ENCODE data around the gene NANP. TPM values are rescaled to one million over a fixed set of nuclear protein-coding genes. Genes with fewer than 3 reads are reported as not detected.
"Not testable (repeated sequence)": the region's sequence is repeated elsewhere in the genome, so short reads cannot be mapped to it uniquely, and the experiment has no call there.

Gene NANP
- total and polyA plus RNA-seq, 2 of the 4 experiments (the other 2 are of a cell fraction), result 4.9 to 7.2 TPM

DNA sequence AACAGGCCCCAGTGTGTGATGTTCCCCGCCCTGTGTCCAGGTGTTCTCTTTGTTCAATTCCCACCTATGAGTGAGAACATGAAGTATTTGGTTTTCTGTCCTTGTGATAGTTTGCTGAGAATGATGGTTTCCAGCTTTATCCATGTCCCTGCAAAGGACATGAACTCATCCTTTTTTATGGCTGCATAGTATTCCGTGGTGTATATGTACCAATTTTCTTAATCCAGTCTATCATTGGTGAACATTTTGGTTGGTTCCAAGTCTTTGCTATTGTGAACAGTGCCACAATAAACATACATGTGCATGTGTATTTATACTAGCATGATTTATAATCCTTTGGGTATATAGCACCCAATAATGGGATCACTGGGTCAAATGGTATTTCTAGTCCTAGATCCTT lies 6.8 kb upstream of the NANP start:
- H3K9me1 ChIP-seq (ENCODE audit: insufficient read depth, low read length); CTCF ChIA-PET: not testable (repeated sequence)

More for the DNA sequence above, 6.8 kb upstream of the NANP start:
- H3K23ac ChIP-seq (ENCODE audit: low read depth, low read length); H3K4ac ChIP-seq (ENCODE audit: low read depth, low read length); H2BK120ac ChIP-seq (ENCODE audit: low read depth, low read length); in situ Hi-C loops (cut with MboI; ENCODE audit: low sequenced_read_pairs); H3K9ac ChIP-seq (ENCODE audit: low read depth, low read length); H2AFZ ChIP-seq (replicated peaks; ENCODE audit: low read length, poor library complexity); H3K79me1 ChIP-seq (ENCODE audit: low read depth in 1 of 2, low read length in 2 of 2); H3K36me3 ChIP-seq (ENCODE audit: control insufficient read depth, insufficient read depth, low read length); H3K56ac ChIP-seq (ENCODE audit: extremely low read depth, insufficient read depth, low read length); H3K27ac ChIP-seq (ENCODE audit: insufficient read depth, low read length); H3K4me2 ChIP-seq (ENCODE audit: low read depth, low read length); POLR2A ChIA-PET (ENCODE audit: unreplicated experiment); H2AK9ac ChIP-seq (replicated peaks; ENCODE audit: low read depth, low read length, poor library complexity); H4K5ac ChIP-seq (ENCODE audit: low read depth, low read length); H3K4me3 ChIP-seq (ENCODE audit: insufficient read depth, low read depth, low read length); intact Hi-C loops (cut with micrococcal nuclease); H3K27me3 ChIP-seq (ENCODE audit: control insufficient read depth, insufficient read depth, low read length); H3K4me1 ChIP-seq (ENCODE audit: control insufficient read depth, insufficient read depth, low read length); H2AK5ac ChIP-seq (ENCODE audit: low read depth, low read length); H2BK20ac ChIP-seq (ENCODE audit: low read depth, low read length); H2BK15ac ChIP-seq (ENCODE audit: low read depth, low read length); dilution Hi-C loops (cut with HindIII; ENCODE audit: low sequenced_read_pairs, unreplicated experiment); H3K18ac ChIP-seq (ENCODE audit: low read depth, low read length); H4K8ac ChIP-seq (ENCODE audit: low read depth in 2 of 2, low read length in 2 of 2); DNase-seq; H4K91ac ChIP-seq (ENCODE audit: insufficient read depth, low read depth, low read length); H2BK5ac ChIP-seq (ENCODE audit: low read depth, low read length, poor library complexity, severe bottlenecking); H3K14ac ChIP-seq (replicated peaks; ENCODE audit: low read depth, low read length); ATAC-seq (ENCODE audit: low read depth); H4K20me1 ChIP-seq (ENCODE audit: insufficient read depth, low read length); H3K9me3 ChIP-seq (ENCODE audit: control insufficient read depth, insufficient read depth, low read length); BruUV-seq (replicated peaks): not testable (repeated sequence)
- no CpG with 5 or more reads among the region's 2 CpGs for WGBS, 2 experiments (ENCODE audit: extremely low coverage in 2 of 2, insufficient read length in 1 of 2)
